Suppressor macrophage (primary cell): ENCODE results near the gene ALDH18A1.
"Not testable (repeated sequence)": the region's sequence is repeated elsewhere in the genome, so short reads cannot be mapped to it uniquely, and the experiment has no call there.

Experiments used
- DNase-seq, 4 experiments: peaks; one replicate each; pipeline ENCODE4 v3.0.0-alpha.2; 2020 to 2022
- total RNA-seq, 17 experiments: gene quantifications; one replicate each; lab custom pipeline; 2026; ENCODE audit warnings: mixed read lengths in 6 of 17, inconsistent platforms in 3 of 17; lab: John Stamatoyannopoulos, UW

Gene ALDH18A1
- total RNA-seq, result 7.8 to 36.1 (median 20.3) reads per million in 17 experiments

DNA sequence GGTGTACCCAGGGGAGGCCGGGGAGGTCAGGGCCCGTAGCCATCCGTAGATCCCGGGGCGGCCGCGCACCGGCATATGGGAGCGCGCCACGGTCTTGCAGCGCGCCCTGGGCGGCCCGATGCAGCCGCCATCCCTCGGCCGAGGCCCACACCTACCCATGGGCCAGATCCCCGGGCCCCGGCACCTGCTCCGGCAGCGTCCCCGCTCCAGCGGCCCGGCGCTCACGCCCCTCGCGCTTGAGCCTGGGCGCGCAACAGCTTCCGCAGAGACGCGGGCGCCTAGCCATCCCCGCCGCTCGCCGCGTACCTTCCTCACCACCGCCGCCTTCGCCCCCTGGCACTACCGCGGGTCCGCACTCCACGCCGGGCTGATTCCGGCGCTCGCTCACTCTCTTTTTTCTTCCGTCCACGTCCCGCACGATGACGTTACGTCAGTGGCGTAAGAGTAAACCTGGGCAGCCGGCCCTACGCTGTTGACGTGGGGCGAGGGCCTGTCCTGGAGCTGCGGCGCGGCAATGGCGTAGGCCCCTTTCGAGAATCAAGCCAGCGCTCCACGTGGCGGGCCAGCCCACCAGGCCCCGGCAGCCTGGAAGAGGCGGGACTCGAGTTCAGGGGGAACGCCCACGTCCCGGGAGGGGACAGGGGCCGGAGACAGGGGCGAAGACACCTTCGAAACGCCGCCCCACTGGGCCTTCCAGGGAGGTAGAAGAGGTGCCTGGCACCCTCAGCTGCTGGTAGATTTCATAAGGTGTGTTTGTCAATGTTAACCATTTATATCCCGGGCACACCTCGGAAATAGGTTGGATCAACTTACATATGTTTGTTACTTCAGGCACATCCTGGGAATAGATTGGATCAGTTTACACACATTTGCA lies at the start of gene ALDH18A1:
Gene ALDH18A1 (minus strand): TSS at position 421 of the 874 bp plus-strand sequence. CDS start 3,334 bp downstream, outside the sequence.
- DNase-seq, result peak; percentile 82 to 90 (median 86)

DNA sequence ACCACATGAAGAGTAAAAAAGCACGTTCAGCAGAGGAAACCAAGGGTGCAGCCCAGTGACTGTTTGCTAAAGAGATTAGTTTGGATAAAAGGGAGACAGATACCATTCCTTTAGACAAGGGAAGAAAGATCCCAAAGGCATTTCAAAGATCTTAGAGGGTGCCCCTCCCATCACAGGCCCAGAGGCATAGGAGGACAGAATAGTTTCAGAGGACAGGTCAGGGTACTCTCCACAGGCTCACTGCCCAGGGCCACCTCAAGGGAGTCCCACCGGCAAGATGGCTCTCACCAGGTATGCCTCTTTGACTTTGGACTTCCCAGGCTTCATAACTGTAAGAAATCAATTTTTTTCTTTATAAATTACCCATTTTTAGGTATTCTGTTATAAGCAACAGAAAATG lies 41.9 kb upstream of the ALDH18A1 start:
- peak in 1 of 4 experiments; percentile 38 for DNase-seq

DNA sequence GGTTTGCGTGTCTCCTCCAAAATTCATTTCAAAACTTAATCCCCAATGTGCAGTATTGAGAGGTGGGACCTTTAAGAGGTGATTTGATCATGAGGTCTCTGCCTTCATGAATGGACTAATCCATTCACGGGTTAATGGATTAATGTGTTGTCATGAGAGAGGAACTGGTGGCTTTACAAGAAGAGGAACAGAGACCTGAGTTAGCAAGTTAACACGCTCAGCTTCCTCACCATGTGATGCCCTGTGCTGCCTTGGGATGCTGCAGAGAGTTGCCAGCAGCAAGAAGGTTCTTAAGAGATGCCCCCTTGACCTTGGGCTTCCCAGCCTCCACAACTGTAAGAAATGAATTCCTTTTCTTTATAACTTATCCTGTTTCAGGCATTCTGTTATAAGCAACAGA lies 40.9 kb upstream of the ALDH18A1 start:
- DNase-seq, result peak; percentile 81 to 92 (median 88)

DNA sequence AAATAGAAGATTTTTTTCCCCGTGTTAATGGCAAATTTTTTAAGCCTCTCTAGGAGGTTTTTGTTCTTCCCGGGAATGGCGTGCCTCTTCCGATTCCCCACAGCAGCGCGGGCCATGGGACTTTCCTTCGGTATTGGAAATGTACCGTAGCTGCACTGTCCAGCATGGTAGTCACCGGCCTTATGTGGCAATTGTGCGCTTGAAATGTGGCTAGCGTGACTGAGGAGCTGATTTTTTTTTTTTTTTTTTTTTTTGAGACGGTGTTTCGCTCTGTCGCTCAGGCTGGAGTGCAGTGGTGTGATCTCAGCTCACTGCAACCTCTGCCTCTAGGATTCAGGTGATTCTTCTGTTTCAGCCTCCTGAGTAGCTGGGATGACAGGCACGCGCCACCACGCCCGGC lies 38.2 kb upstream of the ALDH18A1 start:
- DNase-seq, result no peak

DNA sequence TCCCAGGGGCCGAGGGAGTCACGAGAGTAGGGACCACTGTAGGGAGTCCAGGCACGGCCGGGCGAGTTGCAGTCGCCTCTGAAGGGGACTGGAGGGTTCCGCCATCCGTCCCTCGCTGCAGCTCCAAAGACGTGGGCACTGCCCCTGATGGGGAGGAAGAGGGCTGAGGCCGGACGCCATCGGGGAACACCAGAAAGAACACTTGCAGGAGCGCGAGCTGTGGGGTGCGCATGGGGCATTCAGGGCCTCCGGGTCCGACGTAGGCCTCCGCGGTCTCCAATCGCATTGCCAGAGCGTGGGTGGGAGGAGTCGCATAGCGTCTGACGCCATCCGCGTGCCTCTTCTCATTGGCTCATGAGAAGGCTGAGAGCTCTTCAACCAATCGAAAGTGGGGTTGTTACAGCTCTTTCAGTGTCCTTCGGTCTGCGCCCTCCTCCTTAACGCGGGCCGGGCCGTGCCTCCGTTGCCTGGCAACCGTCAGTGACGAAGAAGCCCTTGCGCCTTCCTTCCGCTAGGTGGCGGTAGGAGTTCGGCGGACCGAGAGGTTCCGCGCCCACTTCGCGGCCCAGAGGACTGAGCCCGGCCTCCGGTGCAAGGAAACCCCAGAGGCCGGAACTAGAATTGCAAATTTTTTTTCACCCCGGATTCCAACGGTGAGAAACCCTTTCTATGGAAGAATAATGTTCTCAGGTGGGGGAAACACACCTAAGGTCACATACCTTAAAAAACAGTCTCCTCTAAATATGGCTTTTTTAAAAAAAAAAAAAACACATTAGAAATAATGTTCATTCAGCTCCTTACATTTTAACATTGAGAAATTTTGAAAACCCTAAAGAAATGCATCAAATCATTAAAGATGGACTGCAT lies 37.4 kb upstream of the ALDH18A1 start, which contains the start of gene TCTN3:
Gene TCTN3 (minus strand): TSS at position 260 of the 867 bp plus-strand sequence. CDS start 28 bp downstream, at position 232.
- peak; percentile 99 to 100 (median 100) for DNase-seq

DNA sequence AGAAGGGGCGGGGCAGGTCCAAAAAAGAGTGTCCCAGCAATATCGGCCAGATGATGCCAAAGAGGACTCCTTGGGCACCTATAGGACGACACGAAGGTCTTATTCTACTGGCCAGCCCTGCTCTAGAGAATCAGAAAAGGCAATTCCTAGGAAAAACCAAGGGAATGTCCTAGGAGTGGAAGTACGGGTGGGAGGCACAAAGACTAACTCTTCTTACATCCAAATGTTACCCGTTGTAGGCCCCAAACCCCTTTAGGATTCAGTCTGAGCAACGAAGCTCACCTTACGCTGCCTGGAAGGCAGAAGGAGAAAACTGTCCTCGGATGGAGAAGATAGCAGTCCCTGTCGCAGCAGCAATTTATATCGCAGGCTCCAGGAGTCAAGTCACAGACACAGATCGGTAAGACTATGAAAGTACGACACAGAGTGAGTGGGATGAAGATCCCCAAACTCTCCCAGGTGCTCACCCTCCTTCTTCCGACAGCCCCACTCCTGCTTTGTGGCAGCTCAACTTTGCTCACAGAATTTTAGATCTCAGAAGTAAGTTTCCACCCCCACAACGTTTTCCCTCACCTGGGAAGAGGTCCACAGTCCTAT lies 36.7 kb upstream of the ALDH18A1 start:
- DNase-seq, result peak in 1 of 4 experiments; percentile 9

DNA sequence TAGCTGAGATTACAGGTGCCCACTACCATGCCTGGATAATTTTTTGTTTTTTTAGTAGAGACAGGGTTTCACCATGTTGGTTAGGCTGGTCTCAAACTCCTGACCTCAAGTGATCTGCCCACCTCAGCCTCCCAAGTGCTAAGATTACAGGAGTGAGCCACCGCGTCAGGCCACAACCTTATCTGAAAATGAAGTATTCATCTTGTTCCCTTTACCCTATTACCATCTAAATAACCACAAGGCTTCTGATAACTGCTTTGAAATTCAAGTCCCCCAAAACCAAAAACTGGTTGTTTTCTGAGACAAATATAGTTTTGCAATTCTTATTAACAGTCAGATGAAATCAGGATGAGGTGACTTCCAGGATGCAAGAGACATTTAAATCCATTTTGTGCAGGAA lies 34.8 kb upstream of the ALDH18A1 start:
- DNase-seq, result no peak

DNA sequence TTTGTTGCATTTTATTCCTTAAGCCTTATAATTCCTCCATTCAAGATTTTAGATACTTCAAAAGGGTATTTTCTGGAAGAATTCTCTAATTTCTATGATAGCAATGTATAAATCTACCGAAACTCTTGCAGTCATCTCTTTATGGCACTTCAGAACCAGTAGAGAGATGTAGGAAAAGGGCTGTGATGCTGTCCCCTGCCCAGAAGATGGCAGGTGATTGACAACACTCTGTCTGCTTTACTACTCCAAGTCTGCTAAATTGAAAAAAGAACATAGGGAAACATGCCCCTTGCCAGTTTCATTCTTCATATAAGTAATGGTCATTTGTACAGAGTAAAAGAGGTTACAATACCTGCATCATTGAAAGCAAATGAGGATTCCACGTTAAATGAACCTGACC lies 32.1 kb upstream of the ALDH18A1 start:
- no peak for DNase-seq

DNA sequence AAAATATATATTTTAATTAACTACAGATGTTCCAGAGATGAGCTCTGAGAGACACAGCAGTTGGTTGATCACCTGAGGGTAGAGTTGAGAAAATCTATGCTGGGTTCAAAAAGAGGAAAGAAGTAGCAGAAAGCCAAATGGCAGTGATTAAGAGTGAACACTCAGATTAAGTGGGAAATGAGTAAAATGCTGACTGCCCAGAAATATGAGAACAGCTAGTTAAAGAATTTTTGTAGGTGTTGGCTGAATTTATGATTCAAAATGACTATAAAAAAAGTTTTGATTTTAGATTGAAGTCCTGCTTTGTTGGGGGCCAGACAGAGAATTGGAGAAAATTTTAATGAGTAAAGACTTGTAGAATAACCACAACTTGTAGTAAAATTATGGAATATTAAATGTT lies 27.5 kb upstream of the ALDH18A1 start:
- DNase-seq, result no peak

DNA sequence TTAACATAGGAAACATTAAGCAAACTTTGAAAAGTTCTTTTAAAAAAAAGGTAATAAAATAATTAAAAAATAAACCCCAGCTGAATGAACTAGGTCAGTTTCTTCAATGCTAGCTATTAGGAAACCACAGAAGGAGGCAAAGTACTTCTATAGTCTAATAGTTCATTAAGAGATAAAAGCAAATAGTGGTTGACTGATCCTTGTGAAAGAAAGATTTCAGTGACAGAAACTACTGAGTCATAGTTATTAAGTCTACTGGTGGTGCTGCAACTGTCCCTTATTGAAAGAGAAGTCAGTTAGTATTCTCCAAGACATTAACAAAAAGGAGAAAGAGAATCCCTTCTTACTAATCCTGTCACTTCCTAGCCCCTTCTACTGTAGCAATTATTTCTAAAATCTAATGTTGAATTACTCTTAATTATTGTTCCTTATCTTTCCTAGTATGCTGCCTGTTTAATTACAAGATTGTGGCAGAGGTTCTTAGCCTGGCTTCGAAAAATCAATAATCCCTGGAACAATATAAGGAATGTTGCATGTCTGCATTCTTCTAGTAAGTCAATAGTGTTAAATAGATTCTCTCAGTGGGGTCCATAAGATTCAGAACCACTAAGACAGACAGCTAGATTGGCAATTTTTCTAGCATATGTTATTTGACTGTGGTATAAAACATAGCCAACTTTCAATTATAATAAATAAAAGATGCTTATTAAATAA lies 19.0 kb upstream of the ALDH18A1 start:
- no peak for DNase-seq

DNA sequence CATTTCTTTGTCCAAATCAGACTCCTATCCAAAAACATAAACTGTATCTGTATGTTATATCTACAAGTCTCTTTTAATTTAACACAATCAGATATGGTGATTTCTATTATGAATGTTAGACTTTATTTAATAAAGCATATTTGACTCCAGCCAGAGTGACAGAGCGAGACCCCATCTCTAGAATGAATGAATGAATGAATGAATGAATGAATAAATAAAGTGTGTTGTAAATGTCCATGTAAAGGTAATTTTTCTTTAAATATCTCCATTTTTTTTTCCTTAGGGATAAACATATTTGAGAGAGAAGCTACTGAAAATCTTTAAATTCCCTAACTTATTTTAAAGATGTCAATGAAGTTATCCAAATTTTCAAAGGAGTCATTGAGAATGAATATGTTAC lies 18.1 kb upstream of the ALDH18A1 start:
- DNase-seq, result no peak

DNA sequence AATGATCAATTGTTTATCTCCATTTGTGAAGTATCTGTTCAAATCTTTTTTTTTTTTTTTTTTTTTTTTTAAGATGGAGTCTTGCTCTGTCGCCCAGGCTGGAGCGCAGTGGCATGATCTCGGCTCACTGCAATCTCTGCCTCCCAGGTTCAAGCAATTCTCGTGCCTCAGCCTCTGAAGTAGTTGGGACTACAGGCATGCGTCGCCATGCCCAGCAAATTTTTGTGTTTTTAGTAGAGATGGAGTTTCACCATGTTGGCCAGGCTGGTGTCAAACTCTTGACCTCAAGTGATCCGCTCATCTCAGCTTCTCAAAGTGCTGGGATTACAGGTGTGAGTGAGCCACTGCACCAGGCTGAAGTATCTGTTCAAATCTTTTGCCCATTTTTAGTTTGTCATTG lies 16.1 kb upstream of the ALDH18A1 start:
- DNase-seq, result not testable (repeated sequence)

DNA sequence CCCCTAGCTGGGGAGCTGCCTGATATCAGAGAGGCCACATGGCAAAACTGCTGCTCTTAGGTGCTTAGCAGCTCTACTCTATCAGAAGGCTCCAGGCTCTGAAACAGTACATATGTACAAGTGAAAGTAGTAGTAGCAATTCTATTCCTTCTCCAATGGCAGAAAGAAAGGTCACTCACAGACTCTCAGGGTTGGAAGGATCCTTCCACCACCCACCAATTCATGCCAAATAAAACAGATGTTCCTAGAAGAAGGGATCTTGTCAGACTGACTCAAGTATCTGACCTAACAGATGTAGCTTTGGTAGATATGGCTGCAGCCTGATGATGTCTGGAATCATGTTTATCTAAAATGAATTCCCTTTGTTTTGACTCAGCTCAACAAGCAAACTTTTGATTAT lies 8.0 kb upstream of the ALDH18A1 start:
- no peak for DNase-seq

DNA sequence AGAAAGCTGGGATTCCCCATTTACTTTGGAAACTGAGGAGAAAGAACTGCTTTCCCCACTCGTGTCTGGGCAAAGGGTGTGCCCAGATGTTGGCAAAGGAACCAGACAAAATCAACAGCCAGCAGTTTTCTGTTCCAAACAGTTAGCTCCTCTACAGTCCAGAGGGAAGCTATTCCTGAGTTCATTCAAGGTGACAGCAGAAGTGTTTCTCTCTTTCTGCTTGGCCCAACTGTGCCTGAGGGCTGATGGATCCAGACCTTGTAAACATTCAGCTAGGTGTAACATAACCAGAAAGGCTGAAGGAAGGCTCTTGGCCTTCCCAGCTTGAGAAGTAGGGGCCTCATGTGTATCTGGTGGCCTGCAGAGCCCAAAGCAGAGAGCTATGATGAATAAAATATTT lies 7.0 kb upstream of the ALDH18A1 start:
- no peak for DNase-seq

DNA sequence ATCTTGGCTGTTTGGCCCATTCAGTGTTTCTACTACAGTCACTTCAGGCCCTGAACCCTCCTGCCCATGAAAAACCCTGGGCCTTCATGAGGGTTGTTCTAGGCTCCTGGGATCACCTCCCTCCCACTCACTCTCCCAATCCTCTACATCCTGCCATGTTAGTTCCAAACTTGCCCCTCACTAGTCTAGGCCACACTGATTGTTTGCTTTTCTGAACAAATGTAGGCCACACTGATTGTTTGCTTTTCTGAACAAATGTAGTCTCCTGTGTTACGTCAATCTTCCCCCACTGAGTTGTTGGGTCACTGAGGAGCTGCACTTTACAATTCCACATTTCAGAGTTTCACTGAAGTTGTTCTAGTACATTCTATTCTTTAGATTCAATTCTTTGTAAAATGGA lies 5.3 kb upstream of the ALDH18A1 start:
- DNase-seq, result no peak

DNA sequence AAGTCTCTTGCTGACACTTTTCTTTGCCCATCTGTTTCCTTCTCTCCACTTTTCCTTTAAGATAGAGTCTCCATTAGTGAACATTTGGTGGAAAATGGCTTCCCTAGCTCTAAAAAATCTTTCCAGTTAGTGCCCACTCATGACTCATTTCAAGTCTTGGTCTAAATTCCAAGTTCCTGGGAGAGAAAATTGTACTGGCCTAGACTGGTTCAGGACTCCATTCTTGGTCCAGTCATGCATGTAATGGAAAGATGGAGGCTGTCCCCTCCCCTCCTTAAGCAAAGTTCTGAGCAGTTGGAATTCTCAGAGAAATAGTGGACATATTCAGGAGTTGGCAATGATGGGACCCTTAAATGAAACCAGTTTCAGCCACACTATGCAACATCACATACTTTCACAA lies 3.8 kb upstream of the ALDH18A1 start:
- DNase-seq, result no peak

DNA sequence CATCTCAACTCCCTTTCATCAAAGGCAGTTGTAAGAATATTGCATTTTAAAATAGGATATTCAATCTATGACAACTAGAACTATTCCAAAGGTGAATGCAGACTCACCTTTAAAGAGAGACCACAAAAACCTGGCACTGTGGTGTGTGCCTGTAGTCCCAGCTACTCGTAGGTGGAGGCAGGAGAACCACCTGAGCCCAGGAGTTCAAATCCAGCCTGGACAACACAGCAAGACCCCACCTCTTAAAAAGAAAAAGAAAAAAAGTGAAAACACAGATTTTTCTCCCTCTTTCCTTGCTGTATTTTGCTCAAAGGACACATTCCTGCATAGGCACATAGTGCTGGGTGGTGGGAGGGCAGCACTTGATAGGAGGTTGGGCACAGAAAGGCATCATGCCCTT lies 739 bp upstream of the ALDH18A1 start:
- no peak for DNase-seq

DNA sequence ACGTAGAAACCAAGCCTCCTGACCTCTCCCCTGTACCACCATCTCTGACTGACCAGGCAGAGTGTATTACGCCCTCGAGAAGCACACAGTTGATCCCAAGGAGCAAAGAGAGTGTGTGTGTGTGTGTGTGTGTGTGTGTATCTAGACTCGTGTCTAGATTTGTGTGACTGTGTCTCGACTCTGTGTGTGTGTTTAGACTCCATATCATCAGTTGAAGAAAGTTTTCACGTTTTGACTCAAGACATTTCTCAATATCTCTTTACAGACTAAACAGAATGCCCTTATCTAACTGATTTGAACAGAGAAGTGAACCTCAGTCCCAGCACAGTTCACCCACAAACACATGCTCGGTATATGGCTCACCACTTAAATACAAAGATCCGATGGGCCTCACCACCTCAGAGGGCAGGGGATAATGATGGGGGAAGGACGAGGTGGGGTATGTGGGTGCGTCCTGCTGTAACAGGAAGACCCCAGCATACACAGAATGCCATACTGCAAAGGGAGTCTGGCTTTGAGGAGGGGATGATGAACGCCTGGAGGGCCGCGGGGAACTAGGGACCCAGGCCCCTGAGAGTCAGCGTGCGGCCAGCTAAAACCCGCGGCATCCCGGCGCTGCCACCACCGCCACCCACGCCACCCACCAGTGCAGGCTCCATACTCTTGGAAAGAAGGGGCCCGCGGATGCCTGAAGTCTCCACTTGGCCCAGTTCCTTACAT lies 780 bp downstream of the ALDH18A1 start:
- peak in 2 of 4 experiments; percentile 5 to 8 for DNase-seq

DNA sequence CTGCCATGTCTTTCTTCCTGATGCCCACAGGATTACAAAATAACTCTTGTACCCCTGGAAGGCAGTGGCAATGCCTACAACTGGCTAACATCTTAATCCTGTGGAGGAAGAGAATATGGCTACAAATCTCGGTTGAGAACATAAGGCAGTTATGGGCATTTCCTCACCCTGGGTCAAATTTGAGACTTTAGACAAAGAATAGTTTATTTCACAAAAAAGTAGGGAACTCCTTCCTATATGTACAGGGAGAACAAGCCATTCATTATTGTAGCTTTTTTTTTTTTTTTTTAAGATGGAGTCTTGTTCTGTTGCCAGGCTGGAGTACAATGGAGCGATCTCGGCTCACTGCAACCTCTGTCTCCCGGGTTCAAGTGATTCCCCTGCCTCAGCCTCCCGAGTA lies 2.6 kb downstream of the ALDH18A1 start:
- DNase-seq, result no peak

DNA sequence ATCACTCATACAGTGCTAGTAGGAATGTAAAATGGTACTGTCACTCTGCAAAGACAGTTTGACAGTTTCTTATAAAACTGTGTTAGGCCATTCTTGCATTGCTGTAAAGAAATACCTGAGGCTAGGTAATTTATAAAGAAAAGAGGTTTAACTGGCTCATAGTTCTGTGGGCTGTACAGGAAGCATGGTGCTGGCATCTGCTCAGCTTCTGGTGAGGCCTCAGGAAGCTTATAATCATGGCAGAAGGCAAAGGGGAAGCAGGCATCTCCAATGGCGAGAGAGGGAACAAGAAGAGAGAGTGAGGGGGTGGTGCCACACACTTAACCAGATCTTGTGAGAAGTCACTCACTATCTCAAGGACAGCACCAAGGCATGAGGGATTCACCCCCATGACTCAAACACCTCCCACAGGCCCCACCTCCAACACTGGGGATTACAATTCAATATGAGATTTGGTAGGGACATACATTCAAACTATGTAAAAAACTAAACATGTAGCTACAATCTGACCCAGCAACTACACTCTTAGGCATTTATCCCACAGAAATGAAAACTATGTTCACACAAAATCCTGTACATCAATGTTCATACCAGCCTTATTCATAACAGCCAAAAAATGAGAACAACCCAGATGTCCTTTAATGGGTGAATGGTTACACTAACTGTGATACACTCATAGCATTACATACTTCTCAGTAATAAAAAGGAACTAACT lies 5.0 kb downstream of the ALDH18A1 start:
- DNase-seq, result peak; percentile 4 to 48 (median 38)

DNA sequence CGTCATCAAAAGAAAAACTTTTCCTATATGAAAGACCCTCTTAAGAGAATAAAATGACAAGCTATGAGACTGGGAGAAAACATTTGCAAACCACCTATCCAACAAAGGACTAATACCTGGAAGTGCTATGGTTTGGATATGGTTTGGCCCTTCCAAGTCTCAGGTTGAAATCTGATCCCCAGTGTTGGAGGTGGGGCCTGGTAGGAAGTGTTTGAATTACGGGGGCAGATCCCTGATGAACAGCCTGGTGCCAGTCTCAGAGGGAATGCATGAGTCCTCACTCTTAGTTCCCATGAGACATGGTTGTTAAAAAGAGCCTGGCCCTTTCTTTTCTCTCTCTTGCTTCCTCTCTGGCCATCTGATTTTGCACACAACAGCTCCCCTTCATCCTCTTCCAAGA lies 6.3 kb downstream of the ALDH18A1 start:
- DNase-seq, result no peak
